Ovary (tissue), 9 donors: Measurements from ENCODE around the gene LRRC10B. TPM values are rescaled to one million over a fixed set of nuclear protein-coding genes. Genes with fewer than 3 reads are reported as not detected.

Experiments used
- DNase-seq, 5 donors: peaks; one replicate each; pipeline ENCODE4 v3.0.0-alpha.2; 2019 to 2020
- H3K27ac ChIP-seq, 2 donors: fragments of 200-600 bp; one replicate each; pipeline versions ENCODE4 v1.5.1 to v1.8.0; 2019 to 2022
- H3K27me3 ChIP-seq: fragments of 200-600 bp; one replicate; pipeline ENCODE4 v1.8.0; 2022
- H3K36me3 ChIP-seq: fragments of 200-600 bp; sonication (generic); one replicate; pipeline ENCODE4 v1.5.1; 2019
- H3K4me1 ChIP-seq: one replicate; pipeline ENCODE4 v1.8.1; 2013; ENCODE audit warnings: mild to moderate bottlenecking, moderate library complexity; ENCODE audit not compliant: insufficient read depth
- H3K4me3 ChIP-seq: fragments of 200-600 bp; sonication (generic); one replicate; pipeline ENCODE4 v1.5.1; 2017
- H3K9me3 ChIP-seq, 2 donors: fragments of 200-600 bp in 1 of 2; sonication (generic) in 1 of 2; one replicate each; pipeline versions ENCODE4 v1.5.1 to v1.8.1; 2013 to 2019; ENCODE audit warnings: mild to moderate bottlenecking in 1 of 2, moderate library complexity in 1 of 2
- CTCF ChIP-seq, 3 donors: fragments of 450-650 bp in 2 of 3; fragments of 200-600 bp in 1 of 3; IDR thresholded peaks; one replicate each; pipeline versions ENCODE4 v1.5.1 to v1.8.0; 2016 to 2022; ENCODE audit warnings: antibody characterized with exemption in 3 of 3, mild to moderate bottlenecking in 1 of 3
- EP300 ChIP-seq: sonication (generic); formaldehyde crosslinking; IDR thresholded peaks from one replicate; pipeline ENCODE4 v1.6.1; 2017; ENCODE audit warnings: antibody characterized with exemption
- POLR2A ChIP-seq: fragments of 450-650 bp; IDR thresholded peaks from one replicate; pipeline ENCODE4 v1.6.1; 2017; ENCODE audit warnings: antibody characterized with exemption, mild to moderate bottlenecking, moderate library complexity
- WGBS, 3 donors: extraction: QIAGEN DNeasy Blood & Tissue Kit in 1 of 3; methylation state at CpG; one replicate each; pipeline versions ENCODE4 v1.1.5 to v1.1.7; 2013 to 2017; 5-methylcytosine and 5-hydroxymethylcytosine counted together
- intact Hi-C, 4 donors: fragments of 100-400 bp; cut with DNase I; formaldehyde crosslinking; loops; one replicate each; pipeline versions ENCODE4 v1.11.0 to v1.15.1; 2022 to 2023
- polyA plus RNA-seq, 2 donors: library from polyadenylated mRNA; stranded (reverse); fragments of 200-250 nt in 1 of 2; fragments of 350-450 nt in 1 of 2; fragmentation: Illumina TruSeq in 1 of 2; extraction: RNeasy Lipid Tissue Mini Kit (QIAGEN cat#74804) in 1 of 2; gene quantifications; one replicate each; pipeline ENCODE4 v1.2.3, GENCODE V29; 2013 to 2014
- total RNA-seq, 7 donors: library from RNA; depleted of rRNA in 2 of 7; stranded (reverse); fragments of >200 nt in 2 of 7; fragmentation: NEBNext Ultra II Directional in 3 of 7; extraction: Animal tissue kit (Norgen Biotek cat#: 25700) in 3 of 7; gene quantifications; one replicate each; pipeline versions ENCODE4 v1.1.0 to v1.2.4, GENCODE V29; 2016 to 2023
- donor health status: DM: no; HTN: no; CAD: no; lungs with moderate emphysema.
- donor health status: DM: no; HTN: no; CAD: no.
- donor health status: Bipolar disorder and iron deficiency.
- donor health status: DM: yes; HTN: yes; CAD: no.
- donor health status: DM: no; HTN: no; CAD: no.
- donor health status: DM: yes; HTN: yes; CAD: no.

Gene LRRC10B
- total and polyA plus RNA-seq, 9 donors: 0.45 to 23.0 (median 1.4) TPM

GRCh38 chr11:61497473-61497872, 11.1 kb upstream of the LRRC10B start:
- Histone ChIP-seq H3K4me1 (no peaks in the 10 kb centered on the region), H3K4me3 (no peak overlapping the region), H3K9me3 (no peaks in the 10 kb centered on the region), H3K27ac (no peak overlapping the region), H3K36me3 (no peaks in the 10 kb centered on the region), H3K27me3 (no peaks in the 10 kb centered on the region)
- intact Hi-C loops: no loop called here
- WGBS, 3 donors: 89 to 97% (median 90%) methylated on average over 2 of the region's 2 CpGs
- TF ChIP-seq EP300 (no peak), CTCF (IDR thresholded peaks at IDR 0.05) (no peak), POLR2A (no peak)
- DNase-seq: no peak

DNA sequence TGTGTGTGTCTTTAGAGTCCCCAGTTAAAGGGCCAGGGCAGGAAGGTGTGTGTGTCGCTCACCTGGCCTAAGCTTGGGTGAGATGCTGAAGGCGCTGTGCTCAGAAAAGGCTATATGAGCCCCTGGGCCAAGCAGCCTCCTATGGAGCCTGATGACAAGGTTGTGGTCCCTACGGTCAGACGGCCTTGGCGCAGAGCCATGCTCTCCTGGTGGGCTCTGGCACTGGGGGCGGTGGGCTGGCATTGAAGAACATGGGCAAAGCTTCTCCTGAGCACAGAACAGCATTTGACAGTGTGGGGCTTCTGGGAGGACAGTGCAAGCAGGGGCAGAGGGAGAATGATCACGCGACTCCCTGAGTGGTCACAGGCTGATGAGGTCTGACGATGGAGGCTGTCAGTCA, 10.7 kb upstream of the LRRC10B start:
- TF ChIP-seq CTCF (IDR thresholded peaks at IDR 0.05) (no peak), POLR2A (no peak), EP300 (no peak)
- DNase-seq: no peak
- intact Hi-C loops: no loop called here
- WGBS, 3 donors: 75 to 81% (median 80%) methylated on average over 9 of the region's 9 CpGs
- H3K27me3 ChIP-seq: no peaks in the 10 kb centered on the region
- H3K36me3 ChIP-seq: no peaks in the 10 kb centered on the region
- H3K27ac ChIP-seq: no peak overlapping the region
- H3K4me3 ChIP-seq: no peak overlapping the region
- no peaks in the 10 kb centered on the region for H3K9me3 ChIP-seq
- no peaks in the 10 kb centered on the region for H3K4me1 ChIP-seq

- intact Hi-C loops: no loop called here
- TF ChIP-seq CTCF (IDR thresholded peaks at IDR 0.05) (no peak), EP300 (no peak), POLR2A (no peak)
- WGBS, 3 donors: 83 to 88% (median 86%) methylated on average over 15 of the region's 15 CpGs
- no peaks in the 10 kb centered on the region for H3K4me1 ChIP-seq
- no peak for DNase-seq
- H3K36me3 ChIP-seq: no peaks in the 10 kb centered on the region
- no peaks in the 10 kb centered on the region for H3K9me3 ChIP-seq
- H3K27me3 ChIP-seq: no peaks in the 10 kb centered on the region
- H3K4me3 ChIP-seq: no peak overlapping the region
- no peak overlapping the region for H3K27ac ChIP-seq
Measured at GRCh38 chr11:61498767-61499341, 9.7 kb upstream of the LRRC10B start.

- intact Hi-C loops: no loop called here
- no peaks in the 10 kb centered on the region for H3K9me3 ChIP-seq
- no peaks in the 10 kb centered on the region for H3K36me3 ChIP-seq
- no peaks in the 10 kb centered on the region for H3K27me3 ChIP-seq
- no peak for DNase-seq
- no peaks in the 10 kb centered on the region for H3K4me1 ChIP-seq
- 70 to 76% (median 74%) methylated on average over 12 of the region's 12 CpGs for WGBS, 3 donors
- no peak overlapping the region for H3K27ac ChIP-seq
- no peak overlapping the region for H3K4me3 ChIP-seq
- TF ChIP-seq CTCF (IDR thresholded peaks at IDR 0.05) (no peak), EP300 (no peak), POLR2A (no peak)
Measured at GRCh38 chr11:61499816-61500491, 8.6 kb upstream of the LRRC10B start.
